Measurements from ENCODE around the gene LENG8. TPM values are rescaled to one million over a fixed set of nuclear protein-coding genes. Genes with fewer than 3 reads are reported as not detected.

LENG8 gene
- total and polyA plus RNA-seq, 2 of the 13 experiments (the other 11 are each of a cell fraction or from before 2014, with no cell fraction given): 14.3 to 41.9 TPM

DNA sequence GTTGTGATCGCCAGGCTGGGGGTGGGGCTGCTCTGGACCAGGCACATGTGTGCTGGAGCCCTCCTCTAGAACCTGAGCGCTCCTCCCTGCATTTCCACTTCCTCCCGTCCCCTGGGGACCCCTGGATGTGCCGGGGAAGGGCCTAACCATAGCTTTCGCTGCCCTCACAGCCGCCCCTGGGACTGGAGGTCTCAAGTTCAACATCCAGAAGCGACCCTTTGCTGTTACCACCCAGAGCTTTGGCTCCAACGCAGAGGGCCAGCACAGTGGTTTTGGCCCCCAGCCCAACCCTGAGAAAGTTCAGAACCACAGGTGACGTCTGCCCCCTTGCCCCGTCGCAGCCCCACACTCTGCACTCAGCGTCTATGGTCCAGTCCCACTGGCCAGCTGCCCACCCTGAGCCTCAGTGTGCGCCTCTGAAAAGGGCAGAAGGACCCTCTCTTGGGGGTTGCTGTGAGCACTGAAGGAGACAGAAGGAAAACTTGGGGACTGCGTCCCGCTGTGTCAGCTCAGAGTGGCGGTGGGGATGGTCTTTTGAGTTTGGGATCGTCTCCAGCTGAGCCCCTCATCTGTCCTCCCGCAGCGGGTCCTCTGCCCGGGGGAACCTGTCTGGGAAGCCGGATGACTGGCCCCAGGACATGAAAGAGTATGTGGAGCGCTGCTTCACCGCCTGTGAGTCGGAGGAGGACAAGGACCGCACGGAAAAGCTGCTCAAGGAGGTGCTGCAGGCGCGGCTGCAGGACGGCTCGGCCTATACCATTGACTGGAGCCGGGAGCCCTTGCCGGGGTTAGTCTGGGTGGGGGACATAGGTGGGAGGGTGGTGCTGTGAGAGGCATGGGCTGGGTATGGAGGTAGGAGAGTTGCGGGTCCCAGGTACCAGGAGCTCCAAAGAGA is 6.0 kb downstream of the LENG8 start:
- H4K20me1 ChIP-seq (ENCODE audit: insufficient read depth, low read length): peaks cover 34% of the 10 kb centered on the region; the same call in 1 of the 2 replicates
- intact Hi-C loops (cut with micrococcal nuclease; ENCODE audit: unreplicated experiment): no loop called here
- peaks cover 52 to 87% of the 10 kb centered on the region in 2 experiments for H3K36me3 ChIP-seq (replicated peaks in 1 of 2; ENCODE audit: control insufficient read depth in 1 of 2, insufficient read depth in 2 of 2, low read length in 2 of 2)
- ATAC-seq: no peak
- peaks cover 28% of the 10 kb centered on the region for H3K79me2 ChIP-seq (ENCODE audit: insufficient read depth, low read length)
- 94% methylated on average over 29 of the region's 33 CpGs for WGBS (ENCODE audit: low lambda C conversion rate)
- no peak overlapping the region for H3K9ac ChIP-seq (ENCODE audit: insufficient read depth, low read depth, low read length)
- no TSS peak for BruUV-seq (replicated peaks)
- ChIA-PET POLR2A (interaction anchor here (2.9 kb wide), 1 partner anchor 8 kb away, joined by 26 read pairs; the partner anchor contains the start of gene LENG9), CTCF (ENCODE audit: low intra/inter-chr PET ratio, low total read pairs) (no interaction called here)
- peaks cover 18% of the 10 kb centered on the region for H3K4me1 ChIP-seq (ENCODE audit: insufficient read depth, low read length)
- H2AFZ ChIP-seq (ENCODE audit: low read length): no peak overlapping the region
- H3K4me3 ChIP-seq (replicated peaks in 1 of 3; ENCODE audit: insufficient read depth in 1 of 3, low read depth in 2 of 3, low read length in 3 of 3): no peak overlapping the region
- no peak for FAIRE-seq
- no peak overlapping the region for H3K27ac ChIP-seq (ENCODE audit: extremely low read length, insufficient read depth, low read length)
- in situ Hi-C loops (cut with HindIII; ENCODE audit: extremely low pct_ligation_motif_present, low pct_unique_long_range_greater_than_20kb): no loop called here
- no peaks in the 10 kb centered on the region for H3K9me3 ChIP-seq (ENCODE audit: low read length)
- TF ChIP-seq BORCS8-MEF2B (CRISPR knock-in tag; IDR thresholded peaks at IDR 0.05): no peak
- TF ChIP-seq AGO2 (optimal IDR thresholded peaks at IDR 0.05; ENCODE audit: low read depth, low read length): peak; percentile 48
- no peak for TF ChIP-seq SETDB1 (CRISPR knock-in tag; IDR thresholded peaks at IDR 0.05; ENCODE audit: borderline replicate concordance)
- peak; percentile 29; the same call in 1 of the 2 replicates for TF ChIP-seq RBFOX2 (IDR thresholded peaks at IDR 0.05; ENCODE audit: low read depth, low read length)
- TF ChIP-seq MTA3 (CRISPR knock-in tag; IDR thresholded peaks at IDR 0.05): no peak
- TF ChIP-seq, protein P1, sequence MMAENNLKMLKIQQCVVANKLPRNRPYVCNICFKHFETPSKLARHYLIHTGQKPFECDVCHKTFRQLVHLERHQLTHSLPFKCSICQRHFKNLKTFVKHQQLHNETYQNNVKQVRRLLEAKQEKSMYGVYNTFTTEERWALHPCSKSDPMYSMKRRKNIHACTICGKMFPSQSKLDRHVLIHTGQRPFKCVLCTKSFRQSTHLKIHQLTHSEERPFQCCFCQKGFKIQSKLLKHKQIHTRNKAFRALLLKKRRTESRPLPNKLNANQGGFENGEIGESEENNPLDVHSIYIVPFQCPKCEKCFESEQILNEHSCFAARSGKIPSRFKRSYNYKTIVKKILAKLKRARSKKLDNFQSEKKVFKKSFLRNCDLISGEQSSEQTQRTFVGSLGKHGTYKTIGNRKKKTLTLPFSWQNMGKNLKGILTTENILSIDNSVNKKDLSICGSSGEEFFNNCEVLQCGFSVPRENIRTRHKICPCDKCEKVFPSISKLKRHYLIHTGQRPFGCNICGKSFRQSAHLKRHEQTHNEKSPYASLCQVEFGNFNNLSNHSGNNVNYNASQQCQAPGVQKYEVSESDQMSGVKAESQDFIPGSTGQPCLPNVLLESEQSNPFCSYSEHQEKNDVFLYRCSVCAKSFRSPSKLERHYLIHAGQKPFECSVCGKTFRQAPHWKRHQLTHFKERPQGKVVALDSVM (CRISPR knock-in tag; IDR thresholded peaks at IDR 0.05): no peak
- TF ChIP-seq HNRNPH1 (optimal IDR thresholded peaks at IDR 0.05; ENCODE audit: low read depth, low read length): no peak
- no peak for TF ChIP-seq ZNF619 (CRISPR knock-in tag; IDR thresholded peaks at IDR 0.05)
- no peak overlapping the region for H3K4me2 ChIP-seq (ENCODE audit: low read depth, low read length)
- no peaks in the 10 kb centered on the region; a peak in 2 of 5 replicates for H3K27me3 ChIP-seq (ENCODE audit: control insufficient read depth in 1 of 2, insufficient read depth in 2 of 2, low read length in 2 of 2)
- no peak for DNase-seq (ENCODE audit: low spot score)

Data from HepG2 (cell line).